Heart right ventricle (tissue), 16 donors: Measurements from ENCODE around the gene G6PD. TPM values are rescaled to one million over a fixed set of nuclear protein-coding genes. Genes with fewer than 3 reads are reported as not detected.

Experiments
- ATAC-seq, 8 donors: fragments of 200-7000 bp; cut with Tn5 transposase; one replicate each; pipeline ENCODE4 v1.9.1; 2020; ENCODE audit warnings: mild to moderate bottlenecking in 8 of 8, moderate library complexity in 8 of 8, moderate number of reproducible peaks in 1 of 8
- DNase-seq, 2 donors: peaks; one replicate each; pipeline ENCODE4 v3.0.0-alpha.2; 2020
- H3K27ac ChIP-seq, 10 donors: fragments of 200-600 bp; sonication (generic) in 2 of 10; one replicate each; pipeline versions ENCODE4 v1.5.0 to v1.8.0; 2020 to 2022; ENCODE audit warnings: mild to moderate bottlenecking in 3 of 10
- H3K27me3 ChIP-seq, 7 donors: fragments of 200-600 bp; one replicate each; pipeline ENCODE4 v1.8.0; 2021 to 2022; ENCODE audit warnings: mild to moderate bottlenecking in 2 of 7
- H3K36me3 ChIP-seq, 9 donors: fragments of 200-600 bp; sonication (generic) in 1 of 9; one replicate each; pipeline versions ENCODE4 v1.5.0 to v1.8.0; 2020 to 2022; ENCODE audit warnings: mild to moderate bottlenecking in 2 of 9
- H3K4me1 ChIP-seq, 9 donors: fragments of 200-600 bp; sonication (generic) in 1 of 9; one replicate each; pipeline versions ENCODE4 v1.5.0 to v1.8.0; 2020 to 2022; ENCODE audit warnings: mild to moderate bottlenecking in 4 of 9
- H3K4me3 ChIP-seq, 10 donors: fragments of 200-600 bp; sonication (generic) in 2 of 10; one replicate each; pipeline versions ENCODE4 v1.5.0 to v1.8.0; 2020 to 2022; ENCODE audit warnings: mild to moderate bottlenecking in 7 of 10, moderate library complexity in 2 of 10
- H3K9me3 ChIP-seq, 11 donors: fragments of 200-600 bp in 10 of 11; sonication (generic) in 2 of 11; one replicate each; pipeline versions ENCODE4 v1.5.0 to v1.8.0; 2013 to 2022; ENCODE audit warnings: mild to moderate bottlenecking in 2 of 11, control low read depth in 1 of 11, moderate library complexity in 1 of 11
- WGBS, 2 donors: extraction: QIAGEN DNeasy Blood & Tissue Kit; methylation state at CpG; one replicate each; pipeline ENCODE4 v1.1.7; 2013; ENCODE audit warnings: inconsistent platforms in 1 of 2; 5-methylcytosine and 5-hydroxymethylcytosine counted together
- intact Hi-C, 10 donors: fragments of 100-400 bp; cut with DNase I; formaldehyde crosslinking; loops; one replicate each; pipeline versions ENCODE4 v1.11.1 to v1.14.2; 2022
- polyA plus RNA-seq, 2 donors: library from polyadenylated mRNA; stranded (reverse); fragments of 200-250 nt; gene quantifications; one replicate each; pipeline ENCODE4 v1.2.3, GENCODE V29; 2013
- total RNA-seq, 10 donors: library from RNA; stranded (reverse); fragmentation: NEBNext Ultra II Directional in 3 of 10; extraction: Animal tissue kit (Norgen Biotek cat#: 25700) in 3 of 10; gene quantifications; one replicate each; pipeline versions ENCODE4 v1.2.1 to v1.2.4, GENCODE V29; 2021 to 2023
- TF ChIP-seq, protein P1 (sequence below), 9 donors: fragments of 200-600 bp; sonication (generic) in 2 of 9; IDR thresholded peaks; one replicate each; pipeline versions ENCODE4 v1.5.0 to v1.8.0; 2021 to 2022; ENCODE audit warnings: antibody characterized with exemption in 9 of 9, mild to moderate bottlenecking in 5 of 9, moderate library complexity in 1 of 9
- donor health status: Arrhythmogenic right ventricular cardiomyopathy.
- donor health status: ischemic (EF 13 %, LVEDD 7.1; RV severe dilation, severe dysfunction).
- donor health status: healthy with polysubstance abuse.
- donor health status: DM: no; HTN: yes; CAD: no.
- donor health status: DM: no; HTN: no; CAD: no.
- donor health status: ischemic (EF 25% LVEDD 6.9; RV normal size, moderate dysfunction).
- donor health status: ischemic (EF 25% LVEDD 5.7; RV mildly dilated, moderate dysfunction).
- donor health status: healthy.
- donor health status: DM: yes; HTN: yes; CAD: no.
- donor health status: Ischemic cardiomyopathy.
- donor health status: ischemic (EF 35%, LVEDD 5.7; RV mildly dilated, moderate dysfunction).
- donor health status: nonischemic (EF 11% LVEDD 7.7; RV severe dilation, severe dysfunction).
- donor health status: DM: yes; HTN: yes; CAD: no.
- donor health status: PGD.
- donor health status: ischemic (EF 29% LVEDD 5.4; RV normal size, mild dysfunction).
- donor health status: nonischemic (EF 23%, LVEDD 6.1; RV moderate dilation, normal function).

Gene G6PD
- total and polyA plus RNA-seq, 12 donors = 5.0 to 20.9 (median 9.7) TPM

DNA sequence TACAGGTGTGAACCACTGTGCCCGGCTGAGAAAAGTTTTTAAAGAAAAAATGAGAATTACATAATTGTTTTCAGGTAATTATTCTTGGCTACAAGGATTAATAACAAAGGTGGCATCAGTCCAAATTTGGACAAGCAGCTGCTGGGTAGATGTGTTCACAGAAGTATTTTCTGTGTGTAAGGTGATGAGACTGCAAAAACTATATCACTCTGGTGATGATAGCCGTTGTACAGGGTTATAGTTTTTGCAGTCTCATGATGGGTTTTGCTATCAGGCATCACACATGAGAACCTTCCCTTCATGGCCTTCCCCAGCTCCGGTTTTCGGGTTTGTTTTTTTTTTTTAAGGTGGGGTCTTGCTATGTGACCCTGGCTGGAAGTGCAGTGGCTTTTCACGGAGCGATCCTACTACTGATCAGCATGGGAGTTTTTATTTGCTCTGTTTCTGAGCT is 51.1 kb downstream of the G6PD start:
- 62 to 73% methylated on average over 6 of the region's 6 CpGs for WGBS, 2 donors
- TF ChIP-seq, protein P1, sequence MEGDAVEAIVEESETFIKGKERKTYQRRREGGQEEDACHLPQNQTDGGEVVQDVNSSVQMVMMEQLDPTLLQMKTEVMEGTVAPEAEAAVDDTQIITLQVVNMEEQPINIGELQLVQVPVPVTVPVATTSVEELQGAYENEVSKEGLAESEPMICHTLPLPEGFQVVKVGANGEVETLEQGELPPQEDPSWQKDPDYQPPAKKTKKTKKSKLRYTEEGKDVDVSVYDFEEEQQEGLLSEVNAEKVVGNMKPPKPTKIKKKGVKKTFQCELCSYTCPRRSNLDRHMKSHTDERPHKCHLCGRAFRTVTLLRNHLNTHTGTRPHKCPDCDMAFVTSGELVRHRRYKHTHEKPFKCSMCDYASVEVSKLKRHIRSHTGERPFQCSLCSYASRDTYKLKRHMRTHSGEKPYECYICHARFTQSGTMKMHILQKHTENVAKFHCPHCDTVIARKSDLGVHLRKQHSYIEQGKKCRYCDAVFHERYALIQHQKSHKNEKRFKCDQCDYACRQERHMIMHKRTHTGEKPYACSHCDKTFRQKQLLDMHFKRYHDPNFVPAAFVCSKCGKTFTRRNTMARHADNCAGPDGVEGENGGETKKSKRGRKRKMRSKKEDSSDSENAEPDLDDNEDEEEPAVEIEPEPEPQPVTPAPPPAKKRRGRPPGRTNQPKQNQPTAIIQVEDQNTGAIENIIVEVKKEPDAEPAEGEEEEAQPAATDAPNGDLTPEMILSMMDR (IDR thresholded peaks at IDR 0.05) = no peak
- intact Hi-C loops = no loop called here

DNA sequence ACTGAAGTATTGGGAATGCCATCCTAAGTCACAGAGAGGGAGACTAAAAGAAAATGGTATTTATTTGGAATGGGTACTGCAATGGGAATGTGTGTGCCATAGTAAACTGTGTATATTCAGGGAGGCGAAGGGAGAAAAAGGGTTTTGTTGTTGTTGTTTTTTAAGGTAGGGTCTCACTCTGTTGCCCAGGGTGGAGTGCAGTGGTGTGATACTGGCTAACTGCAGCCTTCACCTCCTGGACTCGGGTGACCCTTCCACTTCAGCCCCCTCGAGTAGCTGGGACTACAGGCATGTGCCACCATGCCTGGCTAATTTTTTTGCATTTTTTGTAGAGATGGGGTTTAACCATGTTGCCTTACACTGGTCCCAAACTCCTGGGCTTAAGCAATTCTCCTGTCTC is 51.9 kb downstream of the G6PD start:
- no peak overlapping the region for H3K4me3 ChIP-seq
- no peak for ATAC-seq
- WGBS, 2 donors = 87 to 90% methylated on average over 3 of the region's 3 CpGs
- H3K4me1 ChIP-seq = peaks cover 0 to 4% (median under 1%) of the 10 kb centered on the region in 9 donors
- peaks cover 0 to 4% (median 0%) of the 10 kb centered on the region in 7 donors for H3K27me3 ChIP-seq
- no peaks in the 10 kb centered on the region for H3K36me3 ChIP-seq
- TF ChIP-seq, protein P1 (IDR thresholded peaks at IDR 0.05) = no peak
- no peak for DNase-seq
- H3K9me3 ChIP-seq = peaks cover 0 to 5% (median 0%) of the 10 kb centered on the region in 11 donors
- intact Hi-C loops = no loop called here
- no peak overlapping the region for H3K27ac ChIP-seq

More for the DNA sequence above, 51.1 kb downstream of the G6PD start:
- peaks cover 0 to 4% (median 0%) of the 10 kb centered on the region in 7 donors for H3K27me3 ChIP-seq
- H3K4me1 ChIP-seq = peaks cover 0 to 3% (median 0%) of the 10 kb centered on the region in 9 donors
- no peak overlapping the region for H3K4me3 ChIP-seq
- no peak for ATAC-seq
- no peaks in the 10 kb centered on the region for H3K36me3 ChIP-seq
- no peak for DNase-seq
- H3K27ac ChIP-seq = no peak overlapping the region
- H3K9me3 ChIP-seq = peaks cover 0 to 4% (median 0%) of the 10 kb centered on the region in 11 donors

DNA sequence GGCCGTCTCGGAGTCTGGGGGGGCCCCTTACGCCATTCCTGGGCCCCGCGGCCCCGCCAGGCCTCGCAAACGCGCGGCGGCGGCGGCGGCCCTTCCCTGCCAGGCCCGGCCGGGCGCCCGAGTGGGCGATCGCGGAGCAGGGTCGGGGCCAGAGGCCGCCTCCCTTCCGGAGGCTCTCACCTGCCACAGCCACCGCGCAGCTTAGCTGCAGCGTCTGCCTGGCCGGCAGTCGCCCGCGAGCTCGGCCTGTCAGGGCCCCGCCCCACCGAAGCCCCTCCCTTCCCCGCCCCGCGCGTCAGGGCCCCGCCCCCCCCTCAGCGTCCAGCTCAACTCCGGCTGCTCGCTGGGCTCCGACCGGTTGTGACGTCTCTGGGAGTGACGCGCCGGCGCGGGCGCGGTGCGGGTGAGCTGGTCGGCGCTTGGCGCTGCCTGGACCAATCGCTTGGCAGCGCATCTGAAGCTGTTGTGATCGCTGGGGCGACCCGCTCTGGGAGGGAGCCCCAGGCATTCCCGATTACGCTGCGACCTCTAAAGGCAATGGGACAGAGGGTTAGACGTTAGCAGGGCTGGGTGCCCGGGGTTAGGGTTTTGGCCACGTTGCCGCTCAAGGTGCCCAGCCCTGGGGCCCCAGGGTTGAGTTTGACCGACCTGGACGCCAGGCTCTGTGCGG is 56.1 kb downstream of the G6PD start, which contains the start of gene SLC10A3:
Gene SLC10A3, minus strand, starts transcription at position 216 of the 670 bp plus-strand sequence. CDS start 1,689 bp downstream, outside the sequence.
- WGBS, 2 donors = 0 to 1% methylated on average over 19 to 67 of the region's 71 CpGs
- DNase-seq = peak; percentile 91 to 93
- H3K9me3 ChIP-seq = peaks cover 0 to 5% (median 0%) of the 10 kb centered on the region in 11 donors
- H3K27me3 ChIP-seq = no peaks in the 10 kb centered on the region
- intact Hi-C loops = loop anchor here in 3 of 10 donors (1.0 to 2.0 kb wide), 3 partner anchors 25 to 26 kb away; partner anchors contain the start of gene FAM3A (in 2 of the 3)
- peaks cover 0 to 13% (median 0%) of the 10 kb centered on the region in 9 donors for H3K36me3 ChIP-seq
- peak within 1 kb of the TSS; percentile 58 to 86 (median 66) for H3K4me3 ChIP-seq
- TF ChIP-seq, protein P1 (IDR thresholded peaks at IDR 0.05) = peak in 3 of 9 donors; percentile 20 to 31 (median 27)
- H3K27ac ChIP-seq = peak within 1 kb of the TSS; percentile 91 to 97 (median 94)
- ATAC-seq = peak; percentile 89 to 95 (median 92)
- H3K4me1 ChIP-seq = peaks cover 0 to 21% (median 11%) of the 10 kb centered on the region in 9 donors

DNA sequence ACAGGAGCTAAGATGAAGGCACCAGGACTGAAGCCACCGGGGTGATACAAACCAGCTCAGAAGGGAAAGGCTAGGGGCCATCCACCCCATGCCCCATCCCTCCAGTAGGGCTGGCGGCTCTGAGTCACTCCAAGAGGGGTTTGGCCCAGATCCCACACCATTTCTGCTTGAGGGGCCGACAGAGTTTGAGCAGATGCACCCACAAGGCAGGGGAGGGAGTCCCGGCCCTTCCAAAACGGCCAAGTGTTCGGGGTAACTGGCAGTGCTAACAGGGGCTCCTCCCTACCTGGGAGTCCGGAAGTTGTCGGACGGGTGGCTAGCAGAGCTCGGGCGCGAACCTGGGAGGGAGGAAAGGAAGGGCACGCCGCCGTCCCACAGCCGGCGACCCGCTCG is 56.6 kb downstream of the G6PD start:
- peak overlapping the region; percentile 58 to 86 (median 66) for H3K4me3 ChIP-seq
- peaks cover 0 to 5% (median 0%) of the 10 kb centered on the region in 11 donors for H3K9me3 ChIP-seq
- TF ChIP-seq, protein P1 (IDR thresholded peaks at IDR 0.05) = no peak
- peaks cover 0 to 27% (median 16%) of the 10 kb centered on the region in 9 donors for H3K4me1 ChIP-seq
- WGBS, 2 donors = 0% methylated on average over 6 to 19 of the region's 19 CpGs
- DNase-seq = peak in 1 of 2 donors; percentile 25
- peak overlapping the region; percentile 91 to 97 (median 94) for H3K27ac ChIP-seq
- intact Hi-C loops = loop anchor here in 2 of 10 donors (1.0 to 2.0 kb wide), 2 partner anchors 26 to 27 kb away; partner anchors contain the start of gene FAM3A (in 2 of the 2)
- no peaks in the 10 kb centered on the region for H3K27me3 ChIP-seq
- ATAC-seq = peak in 3 of 8 donors; percentile 3 to 9 (median 8)
- H3K36me3 ChIP-seq = peaks cover 0 to 15% (median 0%) of the 10 kb centered on the region in 9 donors
